ENCODE data around the gene FBXO33. TPM values are rescaled to one million over a fixed set of nuclear protein-coding genes. Genes with fewer than 3 reads are reported as not detected.

The FBXO33 gene
- total RNA-seq, 2 experiments from 2014 or later: 94.6 to 97.4 TPM

- ATAC-seq (ENCODE audit: poor library complexity) (no peak), DNase-seq (no peak)
- Histone ChIP-seq H3K27ac (ENCODE audit: low read depth in 1 of 2, low read length in 2 of 2) (no peak overlapping the region), H3K9me3 (ENCODE audit: control insufficient read depth in 1 of 2, insufficient read depth in 1 of 2, low read length in 2 of 2) (no peaks in the 10 kb centered on the region), H3K36me3 (ENCODE audit: insufficient read depth, low read length) (peaks cover 17% of the 10 kb centered on the region), H3K4me1 (ENCODE audit: insufficient read depth, low read length) (no peaks in the 10 kb centered on the region), H3K27me3 (ENCODE audit: control insufficient read depth in 1 of 2, insufficient read depth in 2 of 2, low read length in 2 of 2) (no peaks in the 10 kb centered on the region), H3K4me3 (ENCODE audit: low read length) (no peak overlapping the region)
- TF ChIP-seq CTCF (IDR thresholded peaks at IDR 0.05): no peak
- ChIA-PET CTCF (interaction anchor here (0.7 to 0.9 kb wide), 2 partner anchors 11 to 34 kb away, joined by 3 read pairs; no protein-coding TSS in a partner anchor), POLR2A (interaction anchor here (0.7 to 1.1 kb wide), 3 partner anchors 38 to 54 kb away, joined by 3 read pairs; partner anchors contain the start of gene FBXO33)
- no peak overlapping the region for H3K4me3 Mint-ChIP-seq
- no peaks in the 10 kb centered on the region for H3K27me3 Mint-ChIP-seq
- no peaks in the 10 kb centered on the region for H3K4me1 Mint-ChIP-seq (ENCODE audit: low read depth)
- intact Hi-C loops (cut with DNase I, micrococcal nuclease): no loop called here
- no peaks in the 10 kb centered on the region for H3K9me3 Mint-ChIP-seq
- peaks cover 37% of the 10 kb centered on the region for H3K36me3 Mint-ChIP-seq (ENCODE audit: low read depth)
- H3K27ac Mint-ChIP-seq: no peak overlapping the region
Observed at GRCh38 chr14:39393289-39393688, 38.9 kb downstream of the FBXO33 start.

GRCh38 chr14:39384177-39384576 is 48.1 kb downstream of the FBXO33 start:
- CTCF ChIA-PET: interaction anchor here (1.4 kb wide), 1 partner anchor 13 kb away, joined by 4 read pairs; no protein-coding TSS in a partner anchor
- intact Hi-C loops (cut with DNase I, micrococcal nuclease): no loop called here
- no peak for TF ChIP-seq CTCF (IDR thresholded peaks at IDR 0.05)
- peak overlapping the region; percentile 59 for H3K27ac Mint-ChIP-seq
- H3K4me3 Mint-ChIP-seq: no peak overlapping the region
- no peaks in the 10 kb centered on the region for H3K9me3 ChIP-seq (ENCODE audit: control insufficient read depth in 1 of 2, insufficient read depth in 1 of 2, low read length in 2 of 2)
- peaks cover 43% of the 10 kb centered on the region for H3K4me1 Mint-ChIP-seq (ENCODE audit: low read depth)
- ATAC-seq (ENCODE audit: poor library complexity): no peak
- H3K36me3 ChIP-seq (ENCODE audit: insufficient read depth, low read length): no peaks in the 10 kb centered on the region
- no peak overlapping the region for H3K27ac ChIP-seq (ENCODE audit: low read depth in 1 of 2, low read length in 2 of 2)
- H3K9me3 Mint-ChIP-seq: no peaks in the 10 kb centered on the region
- no peak overlapping the region for H3K4me3 ChIP-seq (ENCODE audit: low read length)
- DNase-seq: no peak
- POLR2A ChIA-PET: interaction anchor here (1.2 to 3.3 kb wide), 2 partner anchors 48 to 270 kb away, joined by 4 to 14 read pairs; partner anchors contain the start of genes FBXO33 and GEMIN2
- H3K27me3 ChIP-seq (ENCODE audit: control insufficient read depth in 1 of 2, insufficient read depth in 2 of 2, low read length in 2 of 2): no peaks in the 10 kb centered on the region
- no peaks in the 10 kb centered on the region for H3K4me1 ChIP-seq (ENCODE audit: insufficient read depth, low read length)
- no peaks in the 10 kb centered on the region for H3K27me3 Mint-ChIP-seq
- H3K36me3 Mint-ChIP-seq (ENCODE audit: low read depth): peaks cover 5% of the 10 kb centered on the region

- H3K36me3 ChIP-seq (ENCODE audit: insufficient read depth, low read length): no peaks in the 10 kb centered on the region
- H3K27me3 ChIP-seq (ENCODE audit: control insufficient read depth in 1 of 2, insufficient read depth in 2 of 2, low read length in 2 of 2): no peaks in the 10 kb centered on the region
- Mint-ChIP-seq H3K4me1 (ENCODE audit: low read depth) (peaks cover 43% of the 10 kb centered on the region), H3K36me3 (ENCODE audit: low read depth) (peaks cover 5% of the 10 kb centered on the region), H3K9me3 (no peaks in the 10 kb centered on the region), H3K27me3 (no peaks in the 10 kb centered on the region), H3K4me3 (no peak overlapping the region), H3K27ac (peak overlapping the region; percentile 59)
- no peak for ATAC-seq (ENCODE audit: poor library complexity)
- DNase-seq: no peak
- no peak overlapping the region for H3K27ac ChIP-seq (ENCODE audit: low read depth in 1 of 2, low read length in 2 of 2)
- no peaks in the 10 kb centered on the region for H3K4me1 ChIP-seq (ENCODE audit: insufficient read depth, low read length)
- intact Hi-C loops (cut with DNase I, micrococcal nuclease): no loop called here
- H3K9me3 ChIP-seq (ENCODE audit: control insufficient read depth in 1 of 2, insufficient read depth in 1 of 2, low read length in 2 of 2): no peaks in the 10 kb centered on the region
- H3K4me3 ChIP-seq (ENCODE audit: low read length): no peak overlapping the region
- CTCF ChIA-PET: interaction anchor here (1.4 kb wide), 1 partner anchor 13 kb away, joined by 4 read pairs; no protein-coding TSS in a partner anchor
- POLR2A ChIA-PET: interaction anchor here (1.2 to 3.3 kb wide), 4 partner anchors 10 to 270 kb away, joined by 3 to 14 read pairs (median 4); partner anchors contain the start of genes FBXO33 and GEMIN2
- no peak for TF ChIP-seq CTCF (IDR thresholded peaks at IDR 0.05)
Observed at GRCh38 chr14:39383741-39384140, 48.5 kb downstream of the FBXO33 start.
